GM18505 (cell line): ENCODE data around the gene CALB2.

ENCODE experiments used
- ATAC-seq: cut with Tn5 transposase; IDR thresholded peaks from one replicate; pipeline ENCODE4 v1.9.1; 2021; ENCODE audit not compliant: unreplicated experiment
- POLR2A ChIP-seq: IDR thresholded peaks from 4 replicates; pipeline ENCODE4 v1.6.1; 2011; ENCODE audit warnings: borderline replicate concordance; ENCODE audit not compliant: insufficient read depth, insufficient read length; ENCODE audit errors: extremely low read depth

CALB2 gene

GRCh38 chr16:71413341-71413740 lies 54.8 kb downstream of the CALB2 start:
- ATAC-seq = no peak
- TF ChIP-seq POLR2A = no peak

- ATAC-seq = no peak
- TF ChIP-seq POLR2A = no peak
These were observed 55.5 kb downstream of the CALB2 start for GRCh38 chr16:71414038-71414437.

GRCh38 chr16:71421911-71422310 lies 63.4 kb downstream of the CALB2 start:
- ATAC-seq = no peak
- TF ChIP-seq POLR2A = no peak

- TF ChIP-seq POLR2A = no peak
- no peak for ATAC-seq
These were observed 64.5 kb downstream of the CALB2 start for GRCh38 chr16:71423016-71423415.

GRCh38 chr16:71423865-71424264 lies 65.3 kb downstream of the CALB2 start:
- no peak for ATAC-seq
- TF ChIP-seq POLR2A = no peak

- TF ChIP-seq POLR2A = no peak
- ATAC-seq = no peak
These were observed 66.1 kb downstream of the CALB2 start for GRCh38 chr16:71424626-71425025.

GRCh38 chr16:71425746-71426068 lies 67.2 kb downstream of the CALB2 start:
- TF ChIP-seq POLR2A = no peak
- ATAC-seq = no peak

- TF ChIP-seq POLR2A = no peak
- no peak for ATAC-seq
These were observed 67.8 kb downstream of the CALB2 start for GRCh38 chr16:71426069-71426879.

GRCh38 chr16:71426880-71427615 lies 68.5 kb downstream of the CALB2 start:
- TF ChIP-seq POLR2A = no peak
- ATAC-seq = no peak

GRCh38 chr16:71428385-71428784 lies 69.9 kb downstream of the CALB2 start:
- ATAC-seq = no peak
- no peak for TF ChIP-seq POLR2A

GRCh38 chr16:71428883-71429282 lies 70.4 kb downstream of the CALB2 start:
- no peak for ATAC-seq
- no peak for TF ChIP-seq POLR2A

- TF ChIP-seq POLR2A = no peak
- ATAC-seq = no peak
These were observed 71.1 kb downstream of the CALB2 start for GRCh38 chr16:71429581-71429980.

GRCh38 chr16:71430744-71431143 lies 72.2 kb downstream of the CALB2 start:
- no peak for ATAC-seq
- no peak for TF ChIP-seq POLR2A

GRCh38 chr16:71431176-71431575 lies 72.7 kb downstream of the CALB2 start:
- no peak for ATAC-seq
- no peak for TF ChIP-seq POLR2A
